GM23248 (cell line): ENCODE results near the gene CAPN2.

Experiments
- EZH2 ChIP-seq: fragments of 200-600 bp; sonication (generic); IDR thresholded peaks from 2 replicates; pipeline ENCODE4 v1.6.1; 2018; ENCODE audit warnings: antibody characterized with exemption, mild to moderate bottlenecking; ENCODE audit not compliant: insufficient read depth, poor library complexity, severe bottlenecking
- EZH2phosphoT487 ChIP-seq: fragments of 200-600 bp; sonication (generic); IDR thresholded peaks from 2 replicates; pipeline ENCODE4 v1.6.1; 2018; ENCODE audit warnings: antibody characterized with exemption, moderate library complexity, mild to moderate bottlenecking, low read depth; ENCODE audit not compliant: insufficient read depth

GRCh38 chr1:223707256-223708000 is 4.9 kb upstream of the CAPN2 start:
- TF ChIP-seq EZH2 (no peak), EZH2phosphoT487 (no peak)
